HCT116 (cell line): ENCODE measurements around the gene RCOR1. TPM values are rescaled to one million over a fixed set of nuclear protein-coding genes. Genes with fewer than 3 reads are reported as not detected.

Experiments
- ATAC-seq: fragments of 200-7000 bp; cut with Tn5 transposase; 2 replicates; pipeline ENCODE4 v1.9.1; 2020; ENCODE audit warnings: mild to moderate bottlenecking, moderate library complexity
- BruUV-seq: library from RNA; stranded (reverse); fragments of 400-500 nt; replicated peaks from 2 replicates; lab custom pipeline; 2021; lab: Mats Ljungman, UMichigan
- CTCF ChIA-PET: fragments of 300-600 bp; sonication (Branson Sonifier 250); formaldehyde crosslinking; loops from one replicate; lab custom pipeline; 2021; ENCODE audit warnings: antibody characterized with exemption; lab: Charles Lee
- POLR2A ChIA-PET: fragments of 300-600, 350-600 bp; sonication (Branson Sonifier 250); formaldehyde crosslinking; loops from one replicate; lab custom pipeline; 2021; ENCODE audit warnings: antibody characterized with exemption; lab: Charles Lee
- RAD21 ChIA-PET, 2 experiments: fragments of 300-600 bp; sonication (Branson Sonifier 250); formaldehyde crosslinking; loops; one replicate each; lab custom pipeline; 2023; ENCODE audit warnings: low total read pairs in 2 of 2; ENCODE audit not compliant: uncharacterized antibody in 2 of 2, unreplicated experiment in 2 of 2, low non-redundant PET in 1 of 2; lab: Charles Lee
- DNase-seq: peaks from one replicate; pipeline ENCODE4 v3.0.0-alpha.2; 2010; ENCODE audit warnings: low read depth, low spot score
- H2AFZ ChIP-seq: fragments of 200-600 bp; shearing (Covaris generic), sonication (generic); 2 replicates; pipeline ENCODE4 v1.6.1; 2017; ENCODE audit warnings: low read depth, mixed run types, mixed read lengths, antibody characterized with exemption, low read length; ENCODE audit not compliant: poor library complexity, severe bottlenecking
- H3K27ac ChIP-seq: 2 replicates; pipeline ENCODE4 v1.5.1; 2012; ENCODE audit warnings: low read depth, low read length
- H3K27me3 ChIP-seq: fragments of 200-600 bp; sonication (generic); 2 replicates; pipeline ENCODE4 v1.6.1; 2016; ENCODE audit warnings: mixed run types, low read length, mixed read lengths; ENCODE audit not compliant: insufficient read depth
- H3K36me3 ChIP-seq, 2 experiments: fragments of 200-500 bp in 1 of 2; fragments of 200-600 bp in 1 of 2; sonication (Bioruptor generic) in 1 of 2; sonication (generic) in 1 of 2; 2 replicates each; pipeline versions ENCODE4 v1.5.1 to v1.6.1; 2014 to 2016; ENCODE audit warnings: low read length in 2 of 2, inconsistent platforms in 1 of 2, mixed read lengths in 1 of 2, mixed run types in 1 of 2; ENCODE audit not compliant: insufficient read depth in 2 of 2, control insufficient read depth in 1 of 2
- H3K4me1 ChIP-seq, 2 experiments: fragments of 200-600 bp in 1 of 2; sonication (generic) in 1 of 2; 2 replicates each; pipeline versions ENCODE4 v1.5.1 to v1.6.1; 2012 to 2017; ENCODE audit warnings: low read length in 2 of 2, inconsistent platforms in 1 of 2, mild to moderate bottlenecking in 1 of 2, mixed read lengths in 1 of 2, mixed run types in 1 of 2, moderate library complexity in 1 of 2; ENCODE audit not compliant: insufficient read depth in 2 of 2, control insufficient read depth in 1 of 2
- H3K4me2 ChIP-seq: fragments of 200-600 bp; sonication (generic); 2 replicates; pipeline ENCODE4 v1.6.1; 2017; ENCODE audit warnings: mixed run types, low read length, mixed read lengths
- H3K4me3 ChIP-seq, 2 experiments: fragments of 200-600 bp in 1 of 2; sonication (generic) in 1 of 2; replicated peaks in 1 of 2; 2 replicates each; pipeline ENCODE4 v1.5.1; 2011 to 2016; ENCODE audit warnings: low read length in 2 of 2, control low read depth in 1 of 2, low read depth in 1 of 2, mild to moderate bottlenecking in 1 of 2, mixed read lengths in 1 of 2, mixed run types in 1 of 2
- H3K79me2 ChIP-seq: fragments of 200-600 bp; sonication (generic); 2 replicates; pipeline ENCODE4 v1.6.1; 2017; ENCODE audit warnings: mild to moderate bottlenecking, mixed run types, low read length, moderate library complexity, mixed read lengths; ENCODE audit not compliant: insufficient read depth
- H3K9ac ChIP-seq: fragments of 200-600 bp; sonication (generic); 2 replicates; pipeline ENCODE4 v1.6.1; 2016; ENCODE audit warnings: low read length, mixed read lengths
- H3K9me2 ChIP-seq: fragments of 200-600 bp; sonication (generic), shearing (Covaris generic); 2 replicates; pipeline ENCODE4 v1.6.1; 2017; ENCODE audit warnings: mixed run types, mild to moderate bottlenecking, moderate library complexity; ENCODE audit not compliant: insufficient read depth
- H3K9me3 ChIP-seq, 2 experiments: fragments of 200-500 bp in 1 of 2; fragments of 200-600 bp in 1 of 2; sonication (Bioruptor generic) in 1 of 2; sonication (generic) in 1 of 2; 2 replicates each; pipeline ENCODE4 v1.6.1; 2014 to 2017; ENCODE audit warnings: low read length in 2 of 2, mixed read lengths in 2 of 2, inconsistent platforms in 1 of 2, low read depth in 1 of 2, mild to moderate bottlenecking in 1 of 2, mixed run types in 1 of 2, moderate library complexity in 1 of 2; ENCODE audit not compliant: control insufficient read depth in 1 of 2, insufficient read depth in 1 of 2
- H4K20me1 ChIP-seq: fragments of 200-600 bp; sonication (generic), shearing (Covaris generic); 2 replicates; pipeline ENCODE4 v1.6.1; 2017; ENCODE audit warnings: mixed run types, mild to moderate bottlenecking, moderate library complexity; ENCODE audit not compliant: insufficient read depth
- ATF3 ChIP-seq: IDR thresholded peaks from 2 replicates; pipeline ENCODE4 v1.6.1; 2012
- CBX3 ChIP-seq: IDR thresholded peaks from 2 replicates; pipeline ENCODE4 v1.6.1; 2012; ENCODE audit warnings: low read depth
- CTCF ChIP-seq, 3 experiments: fragments of 200-600 bp in 1 of 3; sonication (generic) in 1 of 3; IDR thresholded peaks in 2 of 3; conservative IDR thresholded peaks in 1 of 3; 2 replicates each; pipeline ENCODE4 v1.5.1; 2012 to 2017; ENCODE audit warnings: low read depth in 2 of 3, low read length in 2 of 3, antibody characterized with exemption in 1 of 3, borderline replicate concordance in 1 of 3, control low read depth in 1 of 3, mild to moderate bottlenecking in 1 of 3, mixed read lengths in 1 of 3, mixed run types in 1 of 3, moderate library complexity in 1 of 3; ENCODE audit not compliant: insufficient read depth in 1 of 3
- EGR1 ChIP-seq: IDR thresholded peaks from 2 replicates; pipeline ENCODE4 v1.6.1; 2012; ENCODE audit warnings: low read depth
- EZH2 ChIP-seq: fragments of 200-600 bp; sonication (generic); IDR thresholded peaks from 2 replicates; pipeline ENCODE4 v1.6.1; 2017; ENCODE audit warnings: antibody characterized with exemption, mixed run types
- JUND ChIP-seq: IDR thresholded peaks from 2 replicates; pipeline ENCODE4 v1.6.1; 2012
- MAX ChIP-seq: IDR thresholded peaks from 2 replicates; pipeline ENCODE4 v1.6.1; 2012
- POLR2AphosphoS5 ChIP-seq: IDR thresholded peaks from 2 replicates; pipeline ENCODE4 v1.6.1; 2011; ENCODE audit warnings: mild to moderate bottlenecking, low read depth, low read length, moderate library complexity
- RAD21 ChIP-seq: IDR thresholded peaks from 2 replicates; pipeline ENCODE4 v1.6.1; 2012; ENCODE audit warnings: low read depth, mild to moderate bottlenecking
- REST ChIP-seq: IDR thresholded peaks from 2 replicates; pipeline ENCODE4 v1.6.1; 2012; ENCODE audit warnings: low read depth
- SIN3A ChIP-seq: IDR thresholded peaks from 2 replicates; pipeline ENCODE4 v1.6.1; 2012; ENCODE audit warnings: low read depth
- ZFX ChIP-seq: fragments of 450-650 bp; IDR thresholded peaks from 2 replicates; pipeline ENCODE4 v1.6.1; 2017
- ZNF274 ChIP-seq: fragments of 200-500 bp; sonication (Bioruptor generic); IDR thresholded peaks from 2 replicates; pipeline ENCODE4 v1.6.1; 2014; ENCODE audit warnings: mild to moderate bottlenecking, low read depth, low read length, inconsistent platforms
- intact Hi-C: fragments of 100-400 bp; cut with micrococcal nuclease; formaldehyde crosslinking; loops from 2 replicates; pipeline ENCODE4 v1.10.0; 2022
- total RNA-seq: library from RNA; stranded (reverse); gene quantifications from one replicate; pipeline ENCODE4 v1.2.1, GENCODE V29; 2021; ENCODE audit not compliant: unreplicated experiment

Gene RCOR1
- total RNA-seq, 1 experiment from 2014 or later = 30.7 TPM

- H3K4me2 ChIP-seq = no peak overlapping the region
- BruUV-seq = no TSS peak
- ChIA-PET RAD21 (no interaction called here), POLR2A (no interaction called here), CTCF (interaction anchor here (1.7 kb wide), 1 partner anchor 17 kb away, joined by 8 read pairs; no protein-coding TSS in a partner anchor)
- no peaks in the 10 kb centered on the region for H3K79me2 ChIP-seq
- DNase-seq (no peak), ATAC-seq (peak; percentile 50; the same call in 1 of the 2 replicates)
- H3K4me3 ChIP-seq = no peak overlapping the region
- H3K9me2 ChIP-seq = no peaks in the 10 kb centered on the region
- peaks cover 14 to 15% of the 10 kb centered on the region in 2 experiments; a peak in 3 of 4 replicates for H3K36me3 ChIP-seq
- H3K9me3 ChIP-seq = no peaks in the 10 kb centered on the region
- peaks cover 6% of the 10 kb centered on the region; the same call in 1 of the 2 replicates for H4K20me1 ChIP-seq
- peaks cover 4 to 16% of the 10 kb centered on the region in 2 experiments; a peak in 2 of 4 replicates for H3K4me1 ChIP-seq
- no peak overlapping the region; the same call in 1 of the 2 replicates for H3K27ac ChIP-seq
- TF ChIP-seq RAD21 (peak; percentile 8; the same call in 1 of the 2 replicates), JUND (no peak)
- H3K9ac ChIP-seq = no peak overlapping the region
- intact Hi-C loops = no loop called here
- no peaks in the 10 kb centered on the region for H3K27me3 ChIP-seq
- no peak overlapping the region for H2AFZ ChIP-seq
Observed at GRCh38 chr14:102711207-102711606, 118.8 kb downstream of the RCOR1 start.

- no peak overlapping the region for H2AFZ ChIP-seq
- DNase-seq = no peak
Observed at GRCh38 chr14:102711946-102712345, 119.5 kb downstream of the RCOR1 start.

More at GRCh38 chr14:102711946-102712345, 119.5 kb downstream of the RCOR1 start:
- H3K79me2 ChIP-seq = no peaks in the 10 kb centered on the region; the same call in 1 of the 2 replicates
- no peak overlapping the region; the same call in 1 of the 2 replicates for H3K27ac ChIP-seq
- H3K9ac ChIP-seq = no peak overlapping the region
- ChIA-PET POLR2A (no interaction called here), CTCF (interaction anchor here (1.7 kb wide), 1 partner anchor 18 kb away, joined by 8 read pairs; no protein-coding TSS in a partner anchor), RAD21 (no interaction called here)
- TF ChIP-seq ZNF274 (no peak), REST (no peak), RAD21 (no peak), POLR2AphosphoS5 (no peak), MAX (no peak), ATF3 (no peak), CTCF (IDR thresholded peaks at IDR 0.05 in 2 of 3, conservative IDR thresholded peaks at IDR 0.05 in 1 of 3; ENCODE audit: borderline replicate concordance in 1 of 3, insufficient read depth in 1 of 3, low read depth in 2 of 3, low read length in 2 of 3) (no peak), ZFX (no peak), SIN3A (no peak), CBX3 (no peak), EZH2 (no peak), EGR1 (no peak)
- H3K4me3 ChIP-seq = no peak overlapping the region
- H3K27me3 ChIP-seq = no peaks in the 10 kb centered on the region
- intact Hi-C loops = no loop called here
- peaks cover 4 to 16% of the 10 kb centered on the region in 2 experiments; a peak in 2 of 4 replicates for H3K4me1 ChIP-seq
- peaks cover 11% of the 10 kb centered on the region for H4K20me1 ChIP-seq
- H3K4me2 ChIP-seq = no peak overlapping the region
- no TSS peak for BruUV-seq
- peak; percentile 72; the same call in 1 of the 2 replicates for ATAC-seq
- peaks cover 14 to 15% of the 10 kb centered on the region in 2 experiments; a peak in 3 of 4 replicates for H3K36me3 ChIP-seq
- H3K9me3 ChIP-seq = no peaks in the 10 kb centered on the region
- no peaks in the 10 kb centered on the region for H3K9me2 ChIP-seq
